ENCODE results near the gene GALNT17. TPM values are rescaled to one million over a fixed set of nuclear protein-coding genes. Genes with fewer than 3 reads are reported as not detected.

Gene GALNT17
- total and polyA plus RNA-seq, 2 experiments from 2014 or later: 11.1 to 65.6 TPM

DNA sequence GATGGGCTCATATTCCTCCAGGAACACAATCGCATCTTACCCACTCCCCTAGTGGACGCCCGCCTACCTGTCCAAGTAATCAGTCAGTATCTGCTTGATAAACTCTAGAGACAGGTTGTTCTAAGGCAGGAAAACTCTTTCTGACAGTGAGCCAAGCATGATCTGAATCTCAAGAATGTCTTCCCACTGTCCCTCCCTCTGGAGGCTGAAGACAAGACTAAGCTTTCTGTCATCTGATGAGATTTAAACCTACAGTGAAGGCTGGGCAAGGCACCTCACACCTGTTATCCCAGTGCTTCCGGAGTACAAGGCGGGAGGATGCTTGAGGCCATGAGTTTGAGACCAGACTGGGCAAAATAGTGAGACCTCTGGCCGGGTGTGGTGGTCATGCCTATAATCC, 586.6 kb downstream of the GALNT17 start (continued):
- TF ChIP-seq, protein P1, sequence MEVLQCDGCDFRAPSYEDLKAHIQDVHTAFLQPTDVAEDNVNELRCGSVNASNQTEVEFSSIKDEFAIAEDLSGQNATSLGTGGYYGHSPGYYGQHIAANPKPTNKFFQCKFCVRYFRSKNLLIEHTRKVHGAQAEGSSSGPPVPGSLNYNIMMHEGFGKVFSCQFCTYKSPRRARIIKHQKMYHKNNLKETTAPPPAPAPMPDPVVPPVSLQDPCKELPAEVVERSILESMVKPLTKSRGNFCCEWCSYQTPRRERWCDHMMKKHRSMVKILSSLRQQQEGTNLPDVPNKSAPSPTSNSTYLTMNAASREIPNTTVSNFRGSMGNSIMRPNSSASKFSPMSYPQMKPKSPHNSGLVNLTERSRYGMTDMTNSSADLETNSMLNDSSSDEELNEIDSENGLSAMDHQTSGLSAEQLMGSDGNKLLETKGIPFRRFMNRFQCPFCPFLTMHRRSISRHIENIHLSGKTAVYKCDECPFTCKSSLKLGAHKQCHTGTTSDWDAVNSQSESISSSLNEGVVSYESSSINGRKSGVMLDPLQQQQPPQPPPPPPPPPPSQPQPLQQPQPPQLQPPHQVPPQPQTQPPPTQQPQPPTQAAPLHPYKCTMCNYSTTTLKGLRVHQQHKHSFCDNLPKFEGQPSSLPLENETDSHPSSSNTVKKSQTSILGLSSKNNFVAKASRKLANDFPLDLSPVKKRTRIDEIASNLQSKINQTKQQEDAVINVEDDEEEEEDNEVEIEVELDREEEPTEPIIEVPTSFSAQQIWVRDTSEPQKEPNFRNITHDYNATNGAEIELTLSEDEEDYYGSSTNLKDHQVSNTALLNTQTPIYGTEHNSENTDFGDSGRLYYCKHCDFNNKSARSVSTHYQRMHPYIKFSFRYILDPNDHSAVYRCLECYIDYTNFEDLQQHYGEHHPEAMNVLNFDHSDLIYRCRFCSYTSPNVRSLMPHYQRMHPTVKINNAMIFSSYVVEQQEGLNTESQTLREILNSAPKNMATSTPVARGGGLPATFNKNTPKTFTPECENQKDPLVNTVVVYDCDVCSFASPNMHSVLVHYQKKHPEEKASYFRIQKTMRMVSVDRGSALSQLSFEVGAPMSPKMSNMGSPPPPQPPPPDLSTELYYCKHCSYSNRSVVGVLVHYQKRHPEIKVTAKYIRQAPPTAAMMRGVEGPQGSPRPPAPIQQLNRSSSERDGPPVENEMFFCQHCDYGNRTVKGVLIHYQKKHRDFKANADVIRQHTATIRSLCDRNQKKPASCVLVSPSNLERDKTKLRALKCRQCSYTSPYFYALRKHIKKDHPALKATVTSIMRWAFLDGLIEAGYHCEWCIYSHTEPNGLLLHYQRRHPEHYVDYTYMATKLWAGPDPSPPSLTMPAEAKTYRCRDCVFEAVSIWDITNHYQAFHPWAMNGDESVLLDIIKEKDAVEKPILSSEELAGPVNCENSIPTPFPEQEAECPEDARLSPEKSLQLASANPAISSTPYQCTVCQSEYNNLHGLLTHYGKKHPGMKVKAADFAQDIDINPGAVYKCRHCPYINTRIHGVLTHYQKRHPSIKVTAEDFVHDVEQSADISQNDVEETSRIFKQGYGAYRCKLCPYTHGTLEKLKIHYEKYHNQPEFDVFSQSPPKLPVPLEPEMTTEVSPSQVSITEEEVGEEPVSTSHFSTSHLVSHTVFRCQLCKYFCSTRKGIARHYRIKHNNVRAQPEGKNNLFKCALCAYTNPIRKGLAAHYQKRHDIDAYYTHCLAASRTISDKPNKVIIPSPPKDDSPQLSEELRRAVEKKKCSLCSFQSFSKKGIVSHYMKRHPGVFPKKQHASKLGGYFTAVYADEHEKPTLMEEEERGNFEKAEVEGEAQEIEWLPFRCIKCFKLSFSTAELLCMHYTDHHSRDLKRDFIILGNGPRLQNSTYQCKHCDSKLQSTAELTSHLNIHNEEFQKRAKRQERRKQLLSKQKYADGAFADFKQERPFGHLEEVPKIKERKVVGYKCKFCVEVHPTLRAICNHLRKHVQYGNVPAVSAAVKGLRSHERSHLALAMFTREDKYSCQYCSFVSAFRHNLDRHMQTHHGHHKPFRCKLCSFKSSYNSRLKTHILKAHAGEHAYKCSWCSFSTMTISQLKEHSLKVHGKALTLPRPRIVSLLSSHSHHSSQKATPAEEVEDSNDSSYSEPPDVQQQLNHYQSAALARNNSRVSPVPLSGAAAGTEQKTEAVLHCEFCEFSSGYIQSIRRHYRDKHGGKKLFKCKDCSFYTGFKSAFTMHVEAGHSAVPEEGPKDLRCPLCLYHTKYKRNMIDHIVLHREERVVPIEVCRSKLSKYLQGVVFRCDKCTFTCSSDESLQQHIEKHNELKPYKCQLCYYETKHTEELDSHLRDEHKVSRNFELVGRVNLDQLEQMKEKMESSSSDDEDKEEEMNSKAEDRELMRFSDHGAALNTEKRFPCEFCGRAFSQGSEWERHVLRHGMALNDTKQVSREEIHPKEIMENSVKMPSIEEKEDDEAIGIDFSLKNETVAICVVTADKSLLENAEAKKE (CRISPR knock-in tag; IDR thresholded peaks at IDR 0.05): no peak
- TF ChIP-seq EZH2phosphoT487 (IDR thresholded peaks at IDR 0.05; ENCODE audit: unreplicated experiment) (no peak), NANOG (IDR thresholded peaks at IDR 0.05; ENCODE audit: borderline replicate concordance) (no peak)

GRCh38 chr7:71721742-71722141, 589.8 kb downstream of the GALNT17 start:
- no peaks in the 10 kb centered on the region for H3K36me3 ChIP-seq (ENCODE audit: insufficient read depth)
- no peak overlapping the region for H3K27ac ChIP-seq (ENCODE audit: low read depth)
- Mint-ChIP-seq H3K4me1 (no peaks in the 10 kb centered on the region), H3K4me3 (no peak overlapping the region), H3K36me3 (ENCODE audit: low read depth) (peaks cover 16% of the 10 kb centered on the region), H3K27me3 (ENCODE audit: insufficient read depth, low read depth, poor library complexity) (peaks cover 2% of the 10 kb centered on the region), H3K27ac (no peak overlapping the region), H3K9me3 (peaks cover 22% of the 10 kb centered on the region)
- H3K4me3 ChIP-seq: no peak overlapping the region
- H3K4me2 ChIP-seq: no peak overlapping the region
- DNase-seq (ENCODE audit: low spot score) (no peak), ATAC-seq (no peak)
- H3K27me3 ChIP-seq (ENCODE audit: insufficient read depth): no peaks in the 10 kb centered on the region
- no peaks in the 10 kb centered on the region for H3K79me2 ChIP-seq (replicated peaks; ENCODE audit: insufficient read depth)
- no peaks in the 10 kb centered on the region for H4K20me1 ChIP-seq (replicated peaks; ENCODE audit: insufficient read depth)
- H2AFZ ChIP-seq: no peak overlapping the region
- H3F3A ChIP-seq (replicated peaks; ENCODE audit: low read depth): no peaks in the 10 kb centered on the region
- no peaks in the 10 kb centered on the region for H3K4me1 ChIP-seq (ENCODE audit: insufficient read depth)
- no peaks in the 10 kb centered on the region for H3K9me2 ChIP-seq (ENCODE audit: insufficient read depth)
- TF ChIP-seq, protein P2, sequence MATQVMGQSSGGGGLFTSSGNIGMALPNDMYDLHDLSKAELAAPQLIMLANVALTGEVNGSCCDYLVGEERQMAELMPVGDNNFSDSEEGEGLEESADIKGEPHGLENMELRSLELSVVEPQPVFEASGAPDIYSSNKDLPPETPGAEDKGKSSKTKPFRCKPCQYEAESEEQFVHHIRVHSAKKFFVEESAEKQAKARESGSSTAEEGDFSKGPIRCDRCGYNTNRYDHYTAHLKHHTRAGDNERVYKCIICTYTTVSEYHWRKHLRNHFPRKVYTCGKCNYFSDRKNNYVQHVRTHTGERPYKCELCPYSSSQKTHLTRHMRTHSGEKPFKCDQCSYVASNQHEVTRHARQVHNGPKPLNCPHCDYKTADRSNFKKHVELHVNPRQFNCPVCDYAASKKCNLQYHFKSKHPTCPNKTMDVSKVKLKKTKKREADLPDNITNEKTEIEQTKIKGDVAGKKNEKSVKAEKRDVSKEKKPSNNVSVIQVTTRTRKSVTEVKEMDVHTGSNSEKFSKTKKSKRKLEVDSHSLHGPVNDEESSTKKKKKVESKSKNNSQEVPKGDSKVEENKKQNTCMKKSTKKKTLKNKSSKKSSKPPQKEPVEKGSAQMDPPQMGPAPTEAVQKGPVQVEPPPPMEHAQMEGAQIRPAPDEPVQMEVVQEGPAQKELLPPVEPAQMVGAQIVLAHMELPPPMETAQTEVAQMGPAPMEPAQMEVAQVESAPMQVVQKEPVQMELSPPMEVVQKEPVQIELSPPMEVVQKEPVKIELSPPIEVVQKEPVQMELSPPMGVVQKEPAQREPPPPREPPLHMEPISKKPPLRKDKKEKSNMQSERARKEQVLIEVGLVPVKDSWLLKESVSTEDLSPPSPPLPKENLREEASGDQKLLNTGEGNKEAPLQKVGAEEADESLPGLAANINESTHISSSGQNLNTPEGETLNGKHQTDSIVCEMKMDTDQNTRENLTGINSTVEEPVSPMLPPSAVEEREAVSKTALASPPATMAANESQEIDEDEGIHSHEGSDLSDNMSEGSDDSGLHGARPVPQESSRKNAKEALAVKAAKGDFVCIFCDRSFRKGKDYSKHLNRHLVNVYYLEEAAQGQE (IDR thresholded peaks at IDR 0.05; ENCODE audit: unreplicated experiment): no peak
- TF ChIP-seq, protein P1 (CRISPR knock-in tag; IDR thresholded peaks at IDR 0.05): no peak
- no peak for TF ChIP-seq EZH2 (IDR thresholded peaks at IDR 0.05; ENCODE audit: low read depth, unreplicated experiment)
- no peak for TF ChIP-seq POLR2AphosphoS5 (IDR thresholded peaks at IDR 0.05; ENCODE audit: low read depth)
- TF ChIP-seq NANOG (IDR thresholded peaks at IDR 0.05; ENCODE audit: borderline replicate concordance): no peak

All from GM23338 (cell line).